Measurements from ENCODE around the gene TBX2.

Gene TBX2

GRCh38 chr17:61415374-61416210 lies 15.9 kb downstream of the TBX2 start:
- H3K27ac ChIP-seq = peak overlapping the region; percentile 77 to 98
- DNase-seq = no peak
- intact Hi-C loops (cut with DNase I; ENCODE audit: low total_unique reads) = loop anchor here (2.0 to 10.0 kb wide), 3 partner anchors 137 to 449 kb away; partner anchors contain the start of gene BRIP1

GRCh38 chr17:61416211-61416539 lies 16.5 kb downstream of the TBX2 start:
- Histone ChIP-seq H3K27me3 (peaks cover 0 to 4% of the 10 kb centered on the region in 2 donors), H3K9me3 (no peaks in the 10 kb centered on the region), H3K36me3 (no peaks in the 10 kb centered on the region), H3K4me1 (peaks cover 0 to 46% (median 35%) of the 10 kb centered on the region in 4 donors), H3K27ac (peak overlapping the region; percentile 77 to 98), H3K4me3 (peak overlapping the region in 1 of 2 donors; percentile 24)
- DNase-seq = no peak
- intact Hi-C loops (cut with DNase I; ENCODE audit: low total_unique reads) = loop anchor here (2.0 to 10.0 kb wide), 3 partner anchors 137 to 449 kb away; partner anchors contain the start of gene BRIP1
- no peak for TF ChIP-seq CTCF (IDR thresholded peaks at IDR 0.05)

More at GRCh38 chr17:61415374-61416210, 15.9 kb downstream of the TBX2 start:
- Histone ChIP-seq H3K9me3 (no peaks in the 10 kb centered on the region), H3K4me1 (peaks cover 0 to 52% (median 37%) of the 10 kb centered on the region in 4 donors), H3K27me3 (no peaks in the 10 kb centered on the region), H3K4me3 (no peak overlapping the region), H3K36me3 (no peaks in the 10 kb centered on the region)
- TF ChIP-seq CTCF (IDR thresholded peaks at IDR 0.05) = no peak

- intact Hi-C loops (cut with DNase I; ENCODE audit: low total_unique reads) = loop anchor here (2.0 to 10.0 kb wide), 3 partner anchors 136 to 448 kb away; partner anchors contain the start of gene BRIP1
- DNase-seq = peak; percentile 86 to 91
- Histone ChIP-seq H3K27ac (peak overlapping the region; percentile 77 to 98), H3K4me1 (peaks cover 0 to 46% (median 33%) of the 10 kb centered on the region in 4 donors), H3K9me3 (no peaks in the 10 kb centered on the region), H3K4me3 (peak overlapping the region; percentile 24 to 45), H3K36me3 (no peaks in the 10 kb centered on the region), H3K27me3 (peaks cover 0 to 10% of the 10 kb centered on the region in 2 donors)
- TF ChIP-seq CTCF (IDR thresholded peaks at IDR 0.05) = peak; percentile 90 to 99
Observed at GRCh38 chr17:61416540-61417363, 17.1 kb downstream of the TBX2 start.

GRCh38 chr17:61418449-61418848 lies 18.8 kb downstream of the TBX2 start:
- Histone ChIP-seq H3K9me3 (no peaks in the 10 kb centered on the region), H3K4me1 (peaks cover 0 to 40% (median 29%) of the 10 kb centered on the region in 4 donors), H3K36me3 (no peaks in the 10 kb centered on the region), H3K4me3 (no peak overlapping the region), H3K27ac (no peak overlapping the region), H3K27me3 (peaks cover 0 to 16% of the 10 kb centered on the region in 2 donors)
- intact Hi-C loops (cut with DNase I; ENCODE audit: low total_unique reads) = loop anchor here (10.0 kb wide), 2 partner anchors 416 to 446 kb away; partner anchors contain the start of gene BRIP1
- no peak for TF ChIP-seq CTCF (IDR thresholded peaks at IDR 0.05)
- no peak for DNase-seq

- no peak for TF ChIP-seq CTCF (IDR thresholded peaks at IDR 0.05)
- H3K4me1 ChIP-seq = peaks cover 0 to 29% (median 20%) of the 10 kb centered on the region in 4 donors
- intact Hi-C loops (cut with DNase I; ENCODE audit: low total_unique reads) = loop anchor here (10.0 kb wide), 2 partner anchors 415 to 445 kb away; partner anchors contain the start of gene BRIP1
- H3K4me3 ChIP-seq = no peak overlapping the region
- H3K27me3 ChIP-seq = peaks cover 0 to 26% of the 10 kb centered on the region in 2 donors
- DNase-seq = no peak
- no peaks in the 10 kb centered on the region for H3K36me3 ChIP-seq
- H3K9me3 ChIP-seq = no peaks in the 10 kb centered on the region
- no peak overlapping the region for H3K27ac ChIP-seq
Observed at GRCh38 chr17:61419496-61420046, 19.9 kb downstream of the TBX2 start.
